Liver (tissue), 9 donors: ENCODE data around the gene FIBP. TPM values are rescaled to one million over a fixed set of nuclear protein-coding genes. Genes with fewer than 3 reads are reported as not detected.

Source experiments
- DNase-seq: peaks from one replicate; pipeline ENCODE4 v3.0.0-alpha.2; 2017; ENCODE audit warnings: low spot score
- H3K27ac ChIP-seq, 2 donors: one replicate each; pipeline ENCODE4 v1.7.0; 2013; ENCODE audit warnings: inconsistent platforms in 2 of 2, low read length in 2 of 2, control low read depth in 1 of 2, low read depth in 1 of 2, mild to moderate bottlenecking in 1 of 2
- H3K27me3 ChIP-seq, 4 donors: one replicate each; pipeline versions ENCODE4 v1.6.1 to v1.7.0; 2013; ENCODE audit warnings: low read length in 3 of 4, inconsistent platforms in 1 of 4, mild to moderate bottlenecking in 1 of 4, moderate library complexity in 1 of 4; ENCODE audit not compliant: control insufficient read depth in 4 of 4, insufficient read depth in 4 of 4
- H3K36me3 ChIP-seq, 4 donors: one replicate each; pipeline versions ENCODE4 v1.6.1 to v1.7.0; 2013; ENCODE audit warnings: low read length in 3 of 4, mild to moderate bottlenecking in 3 of 4, low read depth in 1 of 4, moderate library complexity in 1 of 4; ENCODE audit not compliant: control insufficient read depth in 4 of 4, insufficient read depth in 3 of 4
- H3K4me1 ChIP-seq, 4 donors: one replicate each; pipeline versions ENCODE4 v1.6.1 to v1.7.0; 2013; ENCODE audit warnings: low read length in 3 of 4, mild to moderate bottlenecking in 3 of 4, moderate library complexity in 1 of 4; ENCODE audit not compliant: control insufficient read depth in 4 of 4, insufficient read depth in 4 of 4
- H3K4me3 ChIP-seq, 3 donors: one replicate each; pipeline versions ENCODE4 v1.6.1 to v1.7.0; 2013; ENCODE audit warnings: low read length in 3 of 3, control low read depth in 1 of 3, low read depth in 1 of 3, mild to moderate bottlenecking in 1 of 3
- H3K9ac ChIP-seq, 2 donors: one replicate each; pipeline ENCODE4 v1.7.0; 2013; ENCODE audit warnings: low read length in 2 of 2, mild to moderate bottlenecking in 2 of 2, moderate library complexity in 2 of 2, control low read depth in 1 of 2, low read depth in 1 of 2
- H3K9me3 ChIP-seq, 4 donors: one replicate each; pipeline versions ENCODE4 v1.6.1 to v1.7.0; 2013; ENCODE audit warnings: low read length in 3 of 4; ENCODE audit not compliant: control insufficient read depth in 4 of 4
- EGR1 ChIP-seq, 2 donors: IDR thresholded peaks; 2 replicates each; pipeline ENCODE4 v1.6.1; 2016 to 2018; ENCODE audit warnings: antibody characterized with exemption in 2 of 2, low read depth in 2 of 2
- FOXA1 ChIP-seq: IDR thresholded peaks from 2 replicates; pipeline ENCODE4 v1.6.1; 2016; ENCODE audit warnings: antibody characterized with exemption
- FOXA2 ChIP-seq: IDR thresholded peaks from 2 replicates; pipeline ENCODE4 v1.6.1; 2016; ENCODE audit warnings: antibody characterized with exemption
- GABPA ChIP-seq, 2 donors: IDR thresholded peaks in 1 of 2; conservative IDR thresholded peaks in 1 of 2; 2 replicates each; pipeline ENCODE4 v1.6.1; 2016; ENCODE audit warnings: antibody characterized with exemption in 2 of 2, mild to moderate bottlenecking in 1 of 2, moderate library complexity in 1 of 2
- HNF4A ChIP-seq, 2 donors: conservative IDR thresholded peaks; 2 replicates each; pipeline ENCODE4 v1.6.1; 2016; ENCODE audit warnings: antibody characterized with exemption in 2 of 2, mild to moderate bottlenecking in 2 of 2
- HNF4G ChIP-seq: IDR thresholded peaks from 2 replicates; pipeline ENCODE4 v1.6.1; 2016; ENCODE audit warnings: antibody characterized with exemption
- JUND ChIP-seq, 2 donors: IDR thresholded peaks; 2 replicates each; pipeline ENCODE4 v1.6.1; 2016; ENCODE audit warnings: antibody characterized with exemption in 2 of 2
- NR2F2 ChIP-seq: IDR thresholded peaks from 2 replicates; pipeline ENCODE4 v1.6.1; 2016; ENCODE audit warnings: antibody characterized with exemption
- RXRA ChIP-seq, 2 donors: IDR thresholded peaks; 2 replicates each; pipeline ENCODE4 v1.6.1; 2017 to 2018; ENCODE audit warnings: antibody characterized with exemption in 2 of 2, mild to moderate bottlenecking in 1 of 2
- SP1 ChIP-seq: IDR thresholded peaks from 2 replicates; pipeline ENCODE4 v1.6.1; 2018; ENCODE audit warnings: antibody characterized with exemption, mild to moderate bottlenecking
- TAF1 ChIP-seq: conservative IDR thresholded peaks from 2 replicates; pipeline ENCODE4 v1.6.1; 2016; ENCODE audit warnings: antibody characterized with exemption, mild to moderate bottlenecking
- YY1 ChIP-seq: IDR thresholded peaks from 2 replicates; pipeline ENCODE4 v1.6.1; 2016; ENCODE audit warnings: antibody characterized with exemption, mild to moderate bottlenecking
- ZBTB33 ChIP-seq: IDR thresholded peaks from 2 replicates; pipeline ENCODE4 v1.6.1; 2016; ENCODE audit warnings: antibody characterized with exemption
- WGBS: extraction: QIAGEN DNeasy Blood & Tissue Kit; methylation state at CpG from one replicate; pipeline ENCODE4 v1.1.7; 2013; 5-methylcytosine and 5-hydroxymethylcytosine counted together
- polyA plus RNA-seq, 2 donors: library from polyadenylated mRNA; stranded (reverse) in 1 of 2; unstranded in 1 of 2; fragments of 200-250 nt in 1 of 2; fragments of >200 nt in 1 of 2; fragmentation: Nextera tagmentation in 1 of 2; extraction: Ambion mirVana in 1 of 2; gene quantifications; one replicate each; pipeline versions ENCODE4 v1.2.1 to v1.2.3, GENCODE V29; 2013 to 2015
- total RNA-seq, 2 donors: library from RNA; depleted of rRNA; stranded (reverse); fragments of >200 nt; gene quantifications; one replicate each; pipeline ENCODE4 v1.2.3, GENCODE V29; 2014
- TF ChIP-seq, protein P1 (sequence below): IDR thresholded peaks from 2 replicates; pipeline ENCODE4 v1.6.1; 2016; ENCODE audit warnings: antibody characterized with exemption
- TF ChIP-seq, protein P2 (sequence below): fragments of 150-350 bp; IDR thresholded peaks from 2 replicates; pipeline ENCODE4 v1.5.1; 2017; ENCODE audit warnings: improper control_type of control experiment, low read depth, low read length; ENCODE audit not compliant: missing input control
- donor health status: healthy.
- donor health status: healthy.
- donor health status: healthy.
- donor health status: healthy.
- donor health status: healthy.

Gene FIBP
- total and polyA plus RNA-seq, 4 donors, result 23.7 to 45.4 (median 29.1) TPM

- Histone ChIP-seq H3K27ac (no peak overlapping the region), H3K9ac (no peak overlapping the region), H3K9me3 (no peaks in the 10 kb centered on the region), H3K27me3 (no peaks in the 10 kb centered on the region), H3K36me3 (peaks cover 2 to 12% (median 3%) of the 10 kb centered on the region in 4 donors), H3K4me1 (peaks cover 5 to 38% (median 25%) of the 10 kb centered on the region in 4 donors), H3K4me3 (no peak overlapping the region)
- no peak for TF ChIP-seq YY1
- TF ChIP-seq SP1, result no peak
- TF ChIP-seq JUND (IDR thresholded peaks at IDR 0.05), result no peak
- no peak for TF ChIP-seq FOXA2
- TF ChIP-seq EGR1 (IDR thresholded peaks at IDR 0.05; ENCODE audit: low read depth in 2 of 2), result no peak
- TF ChIP-seq, protein P1, sequence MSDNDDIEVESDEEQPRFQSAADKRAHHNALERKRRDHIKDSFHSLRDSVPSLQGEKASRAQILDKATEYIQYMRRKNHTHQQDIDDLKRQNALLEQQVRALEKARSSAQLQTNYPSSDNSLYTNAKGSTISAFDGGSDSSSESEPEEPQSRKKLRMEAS, result no peak
- no peak for TF ChIP-seq TAF1
- TF ChIP-seq HNF4A (conservative IDR thresholded peaks at IDR 0.05), result no peak
- TF ChIP-seq GABPA (IDR thresholded peaks at IDR 0.05 in 1 of 2, conservative IDR thresholded peaks at IDR 0.05 in 1 of 2), result no peak
- no peak for DNase-seq
- 84% methylated on average over 12 of the region's 12 CpGs for WGBS
Measured at GRCh38 chr11:65885808-65886536, 2.3 kb downstream of the FIBP start.

DNA sequence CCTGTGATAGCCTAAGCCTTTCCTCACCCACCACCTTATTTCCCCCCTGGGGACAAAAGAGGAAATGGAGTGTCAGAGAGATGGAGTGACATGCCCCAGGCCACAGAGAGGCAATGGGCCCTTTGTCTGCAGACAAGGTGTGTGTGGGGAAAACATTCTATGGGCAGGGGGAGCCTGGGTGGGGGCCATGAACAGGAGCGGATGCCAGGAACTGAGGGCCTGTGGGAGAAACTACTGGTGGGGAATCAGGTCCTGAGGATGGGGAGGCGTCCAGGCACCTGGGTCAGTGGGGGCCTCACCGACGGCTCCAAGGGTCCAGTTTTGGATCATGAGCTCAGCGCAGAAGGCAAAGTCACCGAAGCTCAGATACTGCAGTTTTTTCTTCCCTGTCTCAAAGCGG is 3.0 kb downstream of the FIBP start:
- DNase-seq, result no peak
- Histone ChIP-seq H3K4me3 (no peak overlapping the region), H3K4me1 (peaks cover 5 to 34% (median 23%) of the 10 kb centered on the region in 4 donors), H3K9me3 (no peaks in the 10 kb centered on the region), H3K27ac (no peak overlapping the region), H3K27me3 (no peaks in the 10 kb centered on the region), H3K9ac (no peak overlapping the region), H3K36me3 (peaks cover 2 to 12% (median 3%) of the 10 kb centered on the region in 4 donors)
- 95% methylated on average over 7 of the region's 7 CpGs for WGBS
- TF ChIP-seq HNF4G (no peak), JUND (IDR thresholded peaks at IDR 0.05) (no peak), TAF1 (no peak), YY1 (no peak), FOXA1 (no peak), HNF4A (conservative IDR thresholded peaks at IDR 0.05) (no peak), ZBTB33 (no peak), EGR1 (IDR thresholded peaks at IDR 0.05; ENCODE audit: low read depth in 2 of 2) (no peak), RXRA (IDR thresholded peaks at IDR 0.05) (no peak), NR2F2 (no peak)
- TF ChIP-seq, protein P2, sequence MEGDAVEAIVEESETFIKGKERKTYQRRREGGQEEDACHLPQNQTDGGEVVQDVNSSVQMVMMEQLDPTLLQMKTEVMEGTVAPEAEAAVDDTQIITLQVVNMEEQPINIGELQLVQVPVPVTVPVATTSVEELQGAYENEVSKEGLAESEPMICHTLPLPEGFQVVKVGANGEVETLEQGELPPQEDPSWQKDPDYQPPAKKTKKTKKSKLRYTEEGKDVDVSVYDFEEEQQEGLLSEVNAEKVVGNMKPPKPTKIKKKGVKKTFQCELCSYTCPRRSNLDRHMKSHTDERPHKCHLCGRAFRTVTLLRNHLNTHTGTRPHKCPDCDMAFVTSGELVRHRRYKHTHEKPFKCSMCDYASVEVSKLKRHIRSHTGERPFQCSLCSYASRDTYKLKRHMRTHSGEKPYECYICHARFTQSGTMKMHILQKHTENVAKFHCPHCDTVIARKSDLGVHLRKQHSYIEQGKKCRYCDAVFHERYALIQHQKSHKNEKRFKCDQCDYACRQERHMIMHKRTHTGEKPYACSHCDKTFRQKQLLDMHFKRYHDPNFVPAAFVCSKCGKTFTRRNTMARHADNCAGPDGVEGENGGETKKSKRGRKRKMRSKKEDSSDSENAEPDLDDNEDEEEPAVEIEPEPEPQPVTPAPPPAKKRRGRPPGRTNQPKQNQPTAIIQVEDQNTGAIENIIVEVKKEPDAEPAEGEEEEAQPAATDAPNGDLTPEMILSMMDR, result no peak
- TF ChIP-seq, protein P1, result no peak
